Measurements from ENCODE around the gene SFXN5.

DNA sequence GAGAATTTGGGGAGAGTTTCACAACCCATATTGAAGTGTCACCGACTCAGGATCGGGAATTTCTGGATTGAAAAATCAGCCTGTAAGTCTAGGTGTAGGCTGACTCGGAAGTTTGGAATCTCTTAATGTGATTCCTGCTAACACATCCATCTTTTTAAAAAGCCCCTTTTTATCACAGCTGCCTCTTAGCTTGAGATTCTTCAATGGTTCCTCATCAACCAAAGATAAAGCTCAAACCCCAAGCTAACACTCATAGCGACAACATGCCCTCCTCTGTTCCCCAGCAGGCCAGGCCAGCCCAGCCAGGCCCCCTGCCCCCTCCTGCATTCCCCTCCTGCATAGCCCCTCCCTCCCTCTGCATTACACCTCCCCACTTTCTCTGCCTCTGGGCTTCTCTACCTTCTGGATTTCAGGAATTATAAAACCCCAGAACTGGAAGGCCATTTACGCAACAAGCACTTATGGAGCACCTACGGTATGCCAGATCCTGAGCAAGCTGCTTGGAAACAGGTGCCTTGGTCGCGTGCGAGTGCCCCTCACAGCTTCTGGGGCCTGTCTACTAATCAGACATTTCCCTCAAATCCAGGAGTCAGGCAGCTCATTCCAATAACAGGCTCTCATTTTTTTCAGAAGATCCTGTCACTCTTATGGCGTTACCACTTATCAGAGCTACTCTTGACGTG, 90.8 kb downstream of the SFXN5 start:
- TF ChIP-seq CTCF (IDR thresholded peaks at IDR 0.05) (no peak), POLR2A (IDR thresholded peaks at IDR 0.05) (no peak)

Measured in testis (tissue), 2 donors.